HG02642 (cell line): ENCODE results near the gene HAVCR2.
"Not testable (repeated sequence)": the region's sequence is repeated elsewhere in the genome, so short reads cannot be mapped to it uniquely, and the experiment has no call there.

Source experiments
- ATAC-seq: cut with Tn5 transposase; IDR thresholded peaks from one replicate; pipeline ENCODE4 v1.9.1; 2021; ENCODE audit warnings: mild to moderate bottlenecking; ENCODE audit not compliant: unreplicated experiment, poor library complexity

HAVCR2 gene

GRCh38 chr5:157100140-157100679 lies 8.6 kb downstream of the HAVCR2 start:
- no peak for ATAC-seq

- ATAC-seq, result no peak
Measured at GRCh38 chr5:157088342-157088990, 20.4 kb downstream of the HAVCR2 start.

DNA sequence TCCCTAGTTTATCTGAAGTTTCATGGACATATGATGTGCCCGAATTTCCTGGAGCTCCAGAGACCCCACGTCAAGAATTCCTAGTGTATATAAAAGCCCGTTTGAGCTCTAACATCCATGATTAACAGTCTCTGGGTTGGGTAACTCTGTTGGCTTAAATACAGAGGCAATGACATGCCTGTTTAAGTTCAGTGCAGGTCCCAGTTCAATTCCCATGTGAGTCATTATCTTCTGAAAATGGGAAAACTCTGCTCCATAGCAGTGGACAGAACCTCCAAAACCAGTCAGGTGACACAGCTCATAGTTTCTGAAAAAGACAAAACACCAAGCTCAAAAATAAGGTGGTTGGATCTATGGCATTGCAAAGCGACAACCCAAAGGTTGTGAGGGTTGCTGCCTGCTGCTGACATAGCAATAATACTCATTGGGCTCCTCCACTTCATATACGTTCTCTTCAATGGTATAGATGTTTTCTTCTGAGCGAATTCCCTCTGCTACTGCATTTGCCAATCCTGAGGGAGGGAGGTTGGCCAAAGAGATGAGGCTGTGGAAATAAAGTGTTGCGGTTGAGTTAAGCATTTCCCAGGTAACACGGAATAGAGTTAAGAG lies 22.0 kb downstream of the HAVCR2 start:
- no peak for ATAC-seq

- ATAC-seq, result no peak
Measured at GRCh38 chr5:157085930-157086329, 22.9 kb downstream of the HAVCR2 start.

- ATAC-seq, result no peak
Measured at GRCh38 chr5:157080286-157080685, 28.6 kb downstream of the HAVCR2 start.

- ATAC-seq, result no peak
Measured at GRCh38 chr5:157076558-157076957, 32.3 kb downstream of the HAVCR2 start.

DNA sequence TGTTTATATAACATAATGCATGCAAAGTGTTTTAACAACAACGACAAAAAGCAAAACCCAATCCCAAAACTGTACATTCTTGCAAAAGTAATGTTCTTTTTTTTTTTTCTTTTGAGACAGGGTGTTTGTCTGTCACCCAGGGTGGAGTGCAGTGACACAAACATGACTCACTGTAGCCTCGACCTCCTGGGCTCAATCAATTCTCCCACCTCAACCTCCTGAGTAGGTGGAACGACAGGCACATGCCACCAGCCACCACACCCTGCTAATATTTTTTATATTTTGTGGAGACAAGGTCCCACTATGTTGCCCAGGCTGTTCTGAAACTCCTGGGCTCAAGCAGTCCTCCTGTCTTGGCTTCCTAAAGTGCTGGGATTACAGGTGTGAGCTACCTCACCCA lies 36.3 kb downstream of the HAVCR2 start:
- ATAC-seq, result no peak

DNA sequence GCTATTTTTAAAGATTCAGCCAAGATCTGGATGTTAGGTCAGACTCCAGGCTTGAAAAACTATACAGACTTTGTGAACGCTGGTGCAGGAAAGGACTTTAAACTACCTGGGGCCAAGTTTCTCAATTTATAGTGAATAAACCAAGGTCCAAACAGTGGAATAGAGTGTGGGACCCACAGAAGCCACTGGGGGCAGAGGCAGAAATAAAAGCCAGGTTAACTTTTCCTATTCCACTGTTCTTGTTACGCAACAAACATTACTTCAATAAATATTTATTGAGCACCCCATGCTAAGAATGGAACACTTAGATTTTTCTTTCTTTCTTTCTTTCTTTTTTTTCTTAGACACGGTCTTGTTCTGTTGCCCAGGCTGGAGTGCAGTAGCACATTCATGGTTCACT lies 38.9 kb downstream of the HAVCR2 start:
- no peak for ATAC-seq

GRCh38 chr5:157068785-157069184 lies 40.1 kb downstream of the HAVCR2 start:
- ATAC-seq, result no peak

DNA sequence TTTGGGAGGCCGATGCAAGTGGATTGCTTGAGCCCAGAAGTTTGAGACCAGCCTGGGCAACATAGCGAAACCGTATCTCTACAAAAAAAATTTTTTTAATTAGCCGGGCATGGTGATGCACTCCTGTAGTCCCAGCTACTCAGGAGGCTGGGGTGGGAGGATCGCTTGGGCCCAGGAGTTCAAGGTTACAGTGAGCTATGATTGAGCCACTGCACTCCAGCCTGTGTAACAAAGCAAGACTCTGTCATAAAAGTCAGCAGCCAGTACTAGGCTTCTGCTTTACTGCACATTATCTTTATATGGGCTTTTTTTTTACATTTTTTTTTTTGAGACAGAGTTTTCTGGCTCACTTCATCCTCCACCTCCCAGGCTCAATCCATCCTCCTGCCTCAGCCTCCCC lies 40.5 kb downstream of the HAVCR2 start:
- no peak for ATAC-seq

DNA sequence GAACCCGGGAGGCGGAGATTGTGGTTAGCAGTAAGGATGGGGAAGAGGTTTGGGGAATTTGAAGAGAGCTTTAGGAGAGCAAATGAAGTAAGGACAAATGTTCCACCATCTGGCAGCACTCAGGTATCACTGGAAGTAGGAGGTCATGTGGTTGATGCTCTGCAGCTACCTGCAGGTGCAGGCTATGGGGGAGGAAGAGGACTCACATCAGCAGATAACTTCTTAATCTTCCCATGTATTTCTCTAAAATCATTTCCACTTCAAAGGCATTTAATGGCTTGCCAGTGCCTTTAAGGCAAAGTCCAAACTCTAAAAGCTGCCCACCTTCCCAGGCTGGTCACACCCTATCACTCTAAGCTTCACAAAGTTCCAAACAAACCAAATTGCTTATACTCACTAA lies 41.8 kb downstream of the HAVCR2 start:
- ATAC-seq, result no peak

GRCh38 chr5:157066080-157066479 lies 42.8 kb downstream of the HAVCR2 start:
- ATAC-seq, result no peak

- no peak for ATAC-seq
Measured at GRCh38 chr5:157063776-157064430, 44.9 kb downstream of the HAVCR2 start.

- ATAC-seq, result no peak
Measured at GRCh38 chr5:157059891-157060290, 49.0 kb downstream of the HAVCR2 start.

GRCh38 chr5:157059093-157059539 lies 49.7 kb downstream of the HAVCR2 start, which contains the start of gene HAVCR1:
Gene HAVCR1, minus strand, starts transcription at chr5:157059116. Its CDS starts 1,173 bp downstream, at chr5:157057943.
- ATAC-seq, result peak; percentile 56

- no peak for ATAC-seq
Measured at GRCh38 chr5:157057459-157058370, 51.1 kb downstream of the HAVCR2 start.

GRCh38 chr5:157056848-157057247 lies 52.0 kb downstream of the HAVCR2 start:
- not testable (repeated sequence) for ATAC-seq

DNA sequence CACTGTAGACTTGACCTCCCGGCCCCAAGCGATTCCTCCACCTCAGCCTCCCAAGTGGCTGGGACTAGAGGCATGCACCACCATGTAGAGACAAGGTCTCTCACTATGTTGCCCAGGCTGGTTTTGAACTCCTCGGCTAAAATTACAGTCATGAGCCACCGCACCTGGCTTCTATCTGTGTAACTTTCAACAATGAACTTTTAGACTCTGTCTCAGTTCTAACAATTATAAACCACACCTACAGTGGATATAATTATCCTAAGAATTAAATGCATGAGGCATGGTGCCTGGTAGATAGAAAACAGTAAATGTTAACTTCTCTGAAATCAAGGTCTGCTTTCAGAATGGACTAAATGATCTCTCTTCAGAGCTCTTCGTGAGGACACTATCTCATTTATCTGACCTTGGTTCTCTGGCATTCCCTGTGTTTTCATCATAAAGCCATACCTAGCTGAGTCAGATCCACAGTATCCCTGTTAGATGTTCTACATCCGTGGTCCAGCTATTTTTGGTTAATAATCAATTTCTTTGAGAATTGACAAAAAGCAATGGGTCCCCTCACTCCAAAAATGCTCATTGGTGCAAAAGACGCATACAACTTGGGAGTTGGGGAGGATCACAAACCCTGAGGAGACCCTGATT lies 57.1 kb downstream of the HAVCR2 start:
- no peak for ATAC-seq

GRCh38 chr5:157050050-157050449 lies 58.8 kb downstream of the HAVCR2 start:
- peak; percentile 34 for ATAC-seq

DNA sequence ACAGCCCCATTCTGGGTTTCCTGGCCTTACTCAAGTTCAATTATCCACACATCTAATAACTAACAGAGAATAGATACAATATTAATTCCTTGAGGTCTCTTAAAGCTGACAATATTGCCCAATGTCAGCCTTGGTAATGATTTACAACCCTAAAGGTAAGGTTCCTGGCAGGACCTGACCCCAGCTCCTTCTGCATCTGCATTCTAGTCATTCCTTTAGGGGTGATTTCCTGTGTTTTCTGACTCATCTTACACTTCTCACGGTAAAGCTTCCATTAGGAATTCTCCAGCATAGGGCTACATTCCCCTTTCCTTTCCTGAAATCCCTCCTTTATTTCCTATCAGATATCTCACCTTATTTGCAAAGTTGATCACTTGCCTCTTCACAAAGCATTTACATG lies 59.2 kb downstream of the HAVCR2 start:
- no peak for ATAC-seq
